Smooth muscle cell (in vitro differentiated cells): Measurements from ENCODE around the gene TBC1D9B. TPM values are rescaled to one million over a fixed set of nuclear protein-coding genes. Genes with fewer than 3 reads are reported as not detected.

ENCODE experiments used
- DNase-seq: peaks from one replicate; lab custom pipeline; 2025; ENCODE audit not compliant: unreplicated experiment; lab: John Stamatoyannopoulos, UW
- H2AFZ ChIP-seq: fragments of 200-600 bp; sonication (generic); 2 replicates; pipeline ENCODE4 v1.6.0; 2016; ENCODE audit warnings: antibody characterized with exemption, low read depth, mild to moderate bottlenecking
- H3F3A ChIP-seq: fragments of 200-600 bp; sonication (generic); 2 replicates; pipeline ENCODE4 v1.6.0; 2017; ENCODE audit warnings: antibody characterized with exemption, low read depth
- H3K27ac ChIP-seq: fragments of 200-600 bp; sonication (generic); 2 replicates; pipeline ENCODE4 v1.5.1; 2016; ENCODE audit warnings: low read depth, mild to moderate bottlenecking
- H3K27me3 ChIP-seq: fragments of 200-600 bp; sonication (generic); 2 replicates; pipeline ENCODE4 v1.6.1; 2016; ENCODE audit warnings: low read depth, mild to moderate bottlenecking
- H3K36me3 ChIP-seq: fragments of 200-600 bp; sonication (generic); 2 replicates; pipeline ENCODE4 v1.5.1; 2016; ENCODE audit warnings: low read depth
- H3K4me1 ChIP-seq: fragments of 200-600 bp; sonication (generic); 2 replicates; pipeline ENCODE4 v1.5.1; 2016; ENCODE audit warnings: low read depth
- H3K4me2 ChIP-seq: fragments of 200-600 bp; sonication (generic); 2 replicates; pipeline ENCODE4 v1.6.0; 2016; ENCODE audit warnings: mild to moderate bottlenecking
- H3K4me3 ChIP-seq: fragments of 200-600 bp; sonication (generic); 2 replicates; pipeline ENCODE4 v1.5.1; 2016; ENCODE audit warnings: mild to moderate bottlenecking
- H3K79me2 ChIP-seq: fragments of 200-600 bp; sonication (generic); 2 replicates; pipeline ENCODE4 v1.6.0; 2016; ENCODE audit warnings: low read depth, mild to moderate bottlenecking
- H3K9ac ChIP-seq: fragments of 200-600 bp; sonication (generic); 2 replicates; pipeline ENCODE4 v1.6.0; 2016; ENCODE audit warnings: low read depth
- H3K9me3 ChIP-seq: fragments of 200-600 bp; sonication (generic); replicated peaks from 2 replicates; pipeline ENCODE4 v1.5.1; 2016; ENCODE audit warnings: low read depth
- H4K20me1 ChIP-seq: fragments of 200-600 bp; sonication (generic); 2 replicates; pipeline ENCODE4 v1.6.0; 2016; ENCODE audit warnings: low read depth
- WGBS: methylation state at CpG from one replicate; pipeline ENCODE4 v1.1.7; 2016; ENCODE audit warnings: low lambda C conversion rate; 5-methylcytosine and 5-hydroxymethylcytosine counted together
- polyA plus RNA-seq: library from polyadenylated mRNA; unstranded; fragments of >200 nt; fragmentation: Nextera tagmentation; extraction: Ambion mirVana; gene quantifications from 2 replicates; pipeline ENCODE4 v1.2.1, GENCODE V29; 2016
- total RNA-seq: library from RNA; depleted of rRNA; stranded (reverse); fragments of >200 nt; gene quantifications from 2 replicates; pipeline ENCODE4 v1.2.3, GENCODE V29; 2014
- TF ChIP-seq, protein P1 (sequence below): fragments of 200-600 bp; sonication (generic); IDR thresholded peaks from 2 replicates; pipeline ENCODE4 v1.5.1; 2017; ENCODE audit warnings: borderline replicate concordance, mild to moderate bottlenecking, antibody characterized with exemption; ENCODE audit not compliant: insufficient read depth, poor library complexity, severe bottlenecking

The TBC1D9B gene
- total and polyA plus RNA-seq, 2 experiments from 2014 or later = 47.5 to 62.3 TPM

DNA sequence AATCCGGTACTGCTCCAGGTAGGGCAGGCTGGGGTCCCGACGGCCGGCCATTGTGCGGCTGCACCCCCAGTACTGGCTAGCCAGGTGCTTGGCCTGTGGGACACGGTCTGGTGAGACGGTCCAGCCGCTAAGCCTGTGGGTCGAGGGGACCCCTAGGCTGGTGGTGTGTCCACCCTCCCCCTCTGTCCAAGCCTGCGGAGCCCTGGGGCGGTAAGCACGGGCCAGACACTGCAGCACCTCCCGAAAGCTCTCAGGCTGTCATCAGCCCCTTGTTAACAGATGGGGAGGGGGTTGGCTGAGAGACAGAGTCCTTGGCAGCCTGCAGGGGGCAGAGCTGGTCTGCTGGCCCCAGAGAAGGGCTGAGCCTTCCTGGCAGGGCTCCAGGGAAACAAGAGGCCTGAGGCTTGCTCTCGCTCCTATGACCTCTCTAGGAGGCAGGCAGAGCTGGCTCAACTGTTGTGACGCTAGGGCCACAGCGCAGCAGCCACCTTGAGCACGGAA, 37.2 kb downstream of the TBC1D9B start:
- no peak overlapping the region for H3K4me2 ChIP-seq
- no peak overlapping the region for H3K27ac ChIP-seq
- no peaks in the 10 kb centered on the region for H3K36me3 ChIP-seq
- H3K4me1 ChIP-seq = no peaks in the 10 kb centered on the region
- no peaks in the 10 kb centered on the region for H3K9me3 ChIP-seq
- no peaks in the 10 kb centered on the region for H3F3A ChIP-seq
- H3K79me2 ChIP-seq = no peaks in the 10 kb centered on the region
- no peak overlapping the region for H3K9ac ChIP-seq
- H3K27me3 ChIP-seq = no peaks in the 10 kb centered on the region
- no peaks in the 10 kb centered on the region for H4K20me1 ChIP-seq
- TF ChIP-seq, protein P1, sequence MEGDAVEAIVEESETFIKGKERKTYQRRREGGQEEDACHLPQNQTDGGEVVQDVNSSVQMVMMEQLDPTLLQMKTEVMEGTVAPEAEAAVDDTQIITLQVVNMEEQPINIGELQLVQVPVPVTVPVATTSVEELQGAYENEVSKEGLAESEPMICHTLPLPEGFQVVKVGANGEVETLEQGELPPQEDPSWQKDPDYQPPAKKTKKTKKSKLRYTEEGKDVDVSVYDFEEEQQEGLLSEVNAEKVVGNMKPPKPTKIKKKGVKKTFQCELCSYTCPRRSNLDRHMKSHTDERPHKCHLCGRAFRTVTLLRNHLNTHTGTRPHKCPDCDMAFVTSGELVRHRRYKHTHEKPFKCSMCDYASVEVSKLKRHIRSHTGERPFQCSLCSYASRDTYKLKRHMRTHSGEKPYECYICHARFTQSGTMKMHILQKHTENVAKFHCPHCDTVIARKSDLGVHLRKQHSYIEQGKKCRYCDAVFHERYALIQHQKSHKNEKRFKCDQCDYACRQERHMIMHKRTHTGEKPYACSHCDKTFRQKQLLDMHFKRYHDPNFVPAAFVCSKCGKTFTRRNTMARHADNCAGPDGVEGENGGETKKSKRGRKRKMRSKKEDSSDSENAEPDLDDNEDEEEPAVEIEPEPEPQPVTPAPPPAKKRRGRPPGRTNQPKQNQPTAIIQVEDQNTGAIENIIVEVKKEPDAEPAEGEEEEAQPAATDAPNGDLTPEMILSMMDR = no peak
- WGBS = 85% methylated on average over 17 of the region's 17 CpGs
- no peak overlapping the region for H3K4me3 ChIP-seq
- DNase-seq = no peak
- no peak overlapping the region for H2AFZ ChIP-seq

DNA sequence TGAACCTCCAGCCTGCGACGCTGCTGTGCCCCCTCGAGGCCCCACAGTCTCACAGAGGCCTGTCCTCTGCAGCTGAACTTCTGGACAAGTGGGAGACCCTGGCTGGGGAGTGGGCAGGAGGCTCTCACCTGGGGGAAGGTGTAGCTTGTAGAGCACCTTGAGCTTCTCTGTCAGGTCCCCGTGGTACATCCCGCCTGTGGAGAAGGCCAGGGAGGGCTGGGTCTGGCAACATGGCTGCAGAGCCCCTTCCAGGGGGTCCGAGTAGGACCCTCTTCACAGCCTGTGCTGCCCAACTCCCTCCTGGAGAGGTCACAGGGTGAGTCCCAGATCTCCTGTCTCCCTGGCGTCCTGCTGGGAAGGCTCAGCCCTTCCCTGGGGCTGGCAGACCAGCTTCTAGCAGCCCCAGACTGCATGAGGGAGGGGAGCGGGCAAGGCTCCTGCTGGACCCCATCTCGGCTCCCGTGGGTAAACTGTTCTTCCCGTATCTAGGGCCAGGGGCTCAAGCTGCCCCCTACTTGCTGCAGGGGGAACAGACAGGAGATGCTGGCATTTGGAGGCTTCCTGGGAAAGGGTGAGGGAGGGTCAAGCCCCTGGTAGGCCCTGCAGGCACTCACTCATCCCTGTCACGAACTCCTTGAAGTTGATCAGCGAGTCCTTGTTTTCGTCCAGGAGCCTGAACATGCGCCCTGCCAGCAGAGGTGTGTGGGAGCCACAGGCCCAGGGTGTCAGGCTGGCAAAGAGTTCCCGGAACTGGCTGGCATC, 37.9 kb downstream of the TBC1D9B start:
- Histone ChIP-seq H3K36me3 (no peaks in the 10 kb centered on the region), H4K20me1 (no peaks in the 10 kb centered on the region), H3K4me3 (no peak overlapping the region), H3K9ac (no peak overlapping the region), H3K4me1 (no peaks in the 10 kb centered on the region), H3F3A (no peaks in the 10 kb centered on the region), H2AFZ (no peak overlapping the region), H3K27me3 (no peaks in the 10 kb centered on the region), H3K27ac (no peak overlapping the region), H3K79me2 (no peaks in the 10 kb centered on the region), H3K4me2 (no peak overlapping the region), H3K9me3 (no peaks in the 10 kb centered on the region)
- DNase-seq = no peak
- WGBS = 96% methylated on average over 16 of the region's 16 CpGs
- TF ChIP-seq, protein P1 = no peak

DNA sequence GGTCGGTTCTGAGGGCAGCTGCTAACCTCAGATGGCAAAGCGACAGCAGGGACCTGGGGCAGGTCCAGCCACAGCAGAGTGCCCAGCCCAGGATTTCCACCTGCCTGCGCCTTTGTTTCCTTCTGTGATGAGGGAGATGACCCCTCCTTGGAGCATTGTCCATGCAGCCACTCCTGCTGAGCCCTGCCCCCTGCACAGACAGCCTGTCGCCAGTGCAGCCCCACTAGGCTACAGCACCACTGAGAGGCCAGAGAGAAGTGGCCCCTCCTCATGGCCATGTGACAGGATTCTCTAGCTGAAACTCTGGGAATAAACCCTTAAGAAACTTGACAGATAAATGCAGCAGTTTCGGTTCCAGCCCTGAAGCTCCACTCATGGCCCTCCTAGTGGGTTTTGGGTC, 38.6 kb downstream of the TBC1D9B start:
- Histone ChIP-seq H3K36me3 (no peaks in the 10 kb centered on the region), H2AFZ (no peak overlapping the region), H3K4me3 (no peak overlapping the region), H3K9me3 (no peaks in the 10 kb centered on the region), H3F3A (no peaks in the 10 kb centered on the region), H4K20me1 (no peaks in the 10 kb centered on the region), H3K4me2 (no peak overlapping the region), H3K27ac (no peak overlapping the region), H3K9ac (no peak overlapping the region), H3K79me2 (no peaks in the 10 kb centered on the region), H3K4me1 (no peaks in the 10 kb centered on the region), H3K27me3 (no peaks in the 10 kb centered on the region)
- no peak for DNase-seq
- TF ChIP-seq, protein P1 = no peak
- 99% methylated on average over 5 of the region's 5 CpGs for WGBS

DNA sequence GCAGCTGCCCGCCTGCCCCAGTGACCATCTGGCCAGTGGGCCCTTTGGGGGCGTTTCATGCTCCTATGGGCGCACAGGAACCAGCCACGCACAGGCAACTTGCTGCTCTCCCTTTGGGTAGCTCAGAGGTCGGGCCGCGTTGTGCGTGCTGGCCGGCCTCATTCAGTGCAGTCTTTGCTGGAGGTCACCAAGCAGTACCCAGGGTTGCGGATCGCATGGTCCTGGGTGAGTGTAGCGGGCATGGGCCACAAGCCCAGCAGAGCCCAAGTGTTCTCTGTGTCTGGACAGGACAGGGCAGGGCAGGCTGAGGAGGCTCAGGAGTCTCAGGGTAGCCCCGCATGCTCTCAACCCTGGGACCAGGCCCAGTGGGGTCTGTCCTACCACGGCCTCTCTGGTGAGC, 39.2 kb downstream of the TBC1D9B start:
- 96% methylated on average over 14 of the region's 14 CpGs for WGBS
- DNase-seq = no peak
- Histone ChIP-seq H3K79me2 (no peaks in the 10 kb centered on the region), H3K27me3 (no peaks in the 10 kb centered on the region), H2AFZ (no peak overlapping the region), H3K4me1 (no peaks in the 10 kb centered on the region), H3K4me2 (no peak overlapping the region), H3K36me3 (no peaks in the 10 kb centered on the region), H3K9ac (no peak overlapping the region), H3K27ac (no peak overlapping the region), H3K9me3 (no peaks in the 10 kb centered on the region), H3K4me3 (no peak overlapping the region), H3F3A (no peaks in the 10 kb centered on the region), H4K20me1 (no peaks in the 10 kb centered on the region)
- TF ChIP-seq, protein P1 = no peak
